Measurements from ENCODE around the gene TBC1D2. TPM values are rescaled to one million over a fixed set of nuclear protein-coding genes. Genes with fewer than 3 reads are reported as not detected.

The TBC1D2 gene
- total RNA-seq, 1 donor from 2014 or later, result 8.6 TPM

GRCh38 chr9:98219794-98220370, 35.6 kb downstream of the TBC1D2 start:
- no peak for DNase-seq (ENCODE audit: extremely low read depth, low read depth, low spot score)

GRCh38 chr9:98219364-98219716, 36.1 kb downstream of the TBC1D2 start:
- no peak for DNase-seq (ENCODE audit: extremely low read depth, low read depth, low spot score)

- DNase-seq (ENCODE audit: extremely low read depth, low read depth, low spot score), result no peak
Observed at GRCh38 chr9:98218562-98219363, 36.7 kb downstream of the TBC1D2 start.

DNA sequence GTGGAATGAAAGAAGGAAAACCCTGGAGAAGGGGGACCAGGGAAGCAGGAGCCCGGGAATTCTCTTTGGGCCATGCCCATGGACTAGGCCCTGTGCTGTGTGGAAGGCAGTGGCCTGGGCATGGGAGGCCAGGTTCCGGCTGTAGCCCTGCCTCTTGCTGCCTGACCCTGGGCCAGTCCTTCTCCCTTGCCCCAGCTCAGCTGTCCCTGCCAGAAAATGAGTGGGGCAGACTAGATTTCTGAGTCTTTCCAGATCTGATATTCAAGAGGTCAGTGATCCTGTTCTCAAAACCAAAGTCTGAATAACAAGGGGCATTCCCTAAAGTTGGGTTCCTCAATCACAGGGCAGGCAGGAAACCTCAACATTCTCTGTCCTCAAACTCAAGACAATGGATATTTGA, 38.2 kb downstream of the TBC1D2 start:
- no peak for DNase-seq (ENCODE audit: extremely low read depth, low read depth, low spot score)

DNA sequence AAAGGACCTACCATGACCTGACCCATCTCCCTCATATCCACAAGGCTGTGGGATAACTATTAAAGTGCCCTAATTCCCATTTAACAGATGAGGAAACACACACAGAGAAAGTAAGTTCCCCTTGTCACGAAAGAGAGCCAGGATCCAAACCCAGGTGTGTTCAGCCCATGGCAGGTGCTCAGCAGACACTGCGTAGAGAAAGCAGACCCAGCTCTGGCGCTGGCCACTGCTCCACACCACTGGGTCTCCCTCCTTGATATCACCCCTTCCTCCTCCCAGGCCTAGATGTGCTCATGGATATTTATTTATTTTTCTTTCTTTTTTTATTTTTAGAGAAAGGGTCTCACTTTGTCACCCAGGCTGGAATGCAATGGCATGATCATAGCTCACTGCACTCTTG, 39.1 kb downstream of the TBC1D2 start:
- no peak for DNase-seq (ENCODE audit: extremely low read depth, low read depth, low spot score)

GRCh38 chr9:98215821-98216220, 39.6 kb downstream of the TBC1D2 start:
- DNase-seq (ENCODE audit: extremely low read depth, low read depth, low spot score), result no peak

DNA sequence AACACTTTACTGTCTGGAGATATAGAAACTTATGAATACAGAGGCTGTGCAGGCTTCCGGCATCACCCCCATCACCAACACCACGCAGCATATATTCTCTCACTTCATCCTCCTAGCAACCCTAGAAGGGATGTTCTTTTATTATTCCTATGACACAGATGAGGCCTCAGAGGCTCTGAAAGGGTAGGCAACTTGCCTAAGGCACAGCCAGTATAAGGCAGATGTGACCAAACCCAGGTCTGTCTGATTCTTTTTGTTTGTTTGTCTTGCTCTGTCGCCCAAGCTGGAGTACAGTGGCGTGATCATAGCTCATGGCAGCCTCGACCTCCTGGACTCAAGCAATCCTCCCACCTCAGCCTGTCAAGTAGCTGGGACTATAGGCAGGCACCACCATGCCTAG, 40.2 kb downstream of the TBC1D2 start:
- no peak for DNase-seq (ENCODE audit: extremely low read depth, low read depth, low spot score)

DNA sequence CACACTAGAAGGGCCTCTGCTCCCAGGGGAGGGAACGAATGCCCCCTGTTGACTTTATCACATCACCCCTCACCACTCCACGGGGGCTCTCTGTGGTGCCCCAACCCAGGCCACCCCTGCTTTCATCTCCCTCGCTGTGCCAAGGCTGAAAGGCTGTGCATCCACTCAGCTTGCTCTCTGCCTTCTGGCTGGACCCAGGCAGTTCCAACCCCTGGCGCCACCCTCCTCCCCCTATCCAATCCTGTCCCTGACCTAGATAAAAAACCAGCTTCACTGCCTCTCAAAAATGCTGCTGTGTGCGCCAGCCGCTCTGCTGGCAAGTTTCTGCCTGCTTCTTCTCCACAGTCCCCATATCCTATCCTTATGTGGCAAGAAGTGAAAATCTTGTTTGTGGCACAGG, 40.6 kb downstream of the TBC1D2 start:
- DNase-seq (ENCODE audit: extremely low read depth, low read depth, low spot score), result no peak

DNA sequence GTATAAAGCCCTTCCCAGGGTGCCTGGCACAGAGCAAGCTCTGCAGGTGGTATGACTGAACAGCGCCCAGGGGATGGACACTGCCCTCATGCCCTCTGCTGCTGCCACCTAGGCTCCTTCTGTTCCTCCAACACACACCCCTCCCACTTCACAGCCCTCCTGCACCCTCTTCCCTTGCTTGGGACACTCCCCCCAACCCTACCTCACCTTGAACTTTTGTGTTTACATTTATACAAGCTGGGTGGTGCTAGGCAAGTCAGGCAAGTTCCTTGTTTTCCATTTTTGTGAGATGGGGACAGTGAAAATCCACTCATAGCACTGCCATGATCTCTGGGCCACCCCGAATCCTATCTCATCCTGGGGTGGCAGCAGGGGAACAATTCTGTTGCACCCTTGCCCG, 44.2 kb downstream of the TBC1D2 start:
- no peak for DNase-seq (ENCODE audit: extremely low read depth, low read depth, low spot score)

GRCh38 chr9:98210435-98210834, 45.0 kb downstream of the TBC1D2 start:
- DNase-seq (ENCODE audit: extremely low read depth, low read depth, low spot score), result no peak

DNA sequence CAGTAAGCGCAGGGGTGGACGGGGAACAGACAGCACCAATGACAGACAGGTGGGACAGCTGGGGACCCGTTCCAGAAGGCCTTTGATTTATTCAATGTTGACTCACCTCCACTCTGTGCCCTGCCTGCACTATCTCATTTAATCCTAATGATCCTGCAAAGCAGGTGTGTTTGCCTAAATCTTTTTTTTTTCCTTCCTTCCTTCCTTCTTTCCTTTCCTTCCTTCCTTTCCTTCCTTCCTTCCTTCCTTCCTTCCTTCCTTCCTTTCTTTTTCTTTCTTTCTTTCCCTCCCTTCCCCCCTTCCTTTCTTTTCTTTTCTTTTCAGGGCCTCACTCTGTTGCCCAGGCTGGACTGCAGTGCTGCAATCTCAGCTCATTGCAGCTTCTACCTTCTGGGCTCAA, 45.9 kb downstream of the TBC1D2 start:
- DNase-seq (ENCODE audit: extremely low read depth, low read depth, low spot score), result no peak

GRCh38 chr9:98208635-98209034, 46.8 kb downstream of the TBC1D2 start:
- no peak for DNase-seq (ENCODE audit: extremely low read depth, low read depth, low spot score)

- no peak for DNase-seq (ENCODE audit: extremely low read depth, low read depth, low spot score)
Observed at GRCh38 chr9:98207606-98208005, 47.8 kb downstream of the TBC1D2 start.

DNA sequence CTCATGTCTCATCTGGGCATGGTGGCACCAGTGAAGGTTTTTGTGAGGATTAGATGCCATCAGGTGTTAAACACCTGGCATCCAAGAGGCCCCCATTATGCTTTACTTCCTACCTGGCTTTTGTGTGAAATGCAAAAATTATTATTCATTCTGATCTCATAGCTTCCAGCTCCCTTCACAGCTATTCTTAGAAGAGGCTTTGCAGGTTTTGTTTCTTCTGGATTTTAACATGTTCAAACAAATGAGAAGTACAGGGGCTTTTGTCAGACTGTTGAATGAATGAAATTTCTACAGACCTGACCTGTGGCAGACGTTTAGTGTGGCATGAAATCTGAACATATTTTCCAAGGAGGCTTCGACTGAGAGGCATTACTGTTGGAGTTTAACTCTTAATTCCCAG, 48.7 kb downstream of the TBC1D2 start:
- no peak for DNase-seq (ENCODE audit: extremely low read depth, low read depth, low spot score)

- DNase-seq (ENCODE audit: extremely low read depth, low read depth, low spot score), result no peak
Observed at GRCh38 chr9:98204692-98205091, 50.8 kb downstream of the TBC1D2 start.

DNA sequence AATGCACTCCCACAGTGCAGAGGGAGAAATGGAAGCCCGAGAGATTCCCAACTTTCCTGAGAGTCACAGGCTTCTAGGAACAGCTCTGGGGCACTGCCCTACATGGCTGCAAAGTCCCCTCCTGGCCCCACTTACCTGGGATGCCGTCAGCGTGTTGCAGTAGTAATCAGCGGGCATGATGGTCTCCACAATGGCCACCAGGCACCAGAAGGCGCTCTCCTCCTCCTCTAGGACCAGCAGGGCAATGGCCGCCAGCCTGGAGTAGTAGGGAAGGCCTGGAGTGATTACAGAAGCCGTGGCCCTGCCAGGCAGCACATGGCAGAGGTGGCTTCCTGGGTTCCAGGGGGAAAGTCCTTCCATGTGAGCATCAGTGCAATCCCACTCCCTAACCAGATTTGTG, 52.3 kb downstream of the TBC1D2 start:
- no peak for DNase-seq (ENCODE audit: extremely low read depth, low read depth, low spot score)

- no peak for DNase-seq (ENCODE audit: extremely low read depth, low read depth, low spot score)
Observed at GRCh38 chr9:98202252-98202651, 53.2 kb downstream of the TBC1D2 start.

DNA sequence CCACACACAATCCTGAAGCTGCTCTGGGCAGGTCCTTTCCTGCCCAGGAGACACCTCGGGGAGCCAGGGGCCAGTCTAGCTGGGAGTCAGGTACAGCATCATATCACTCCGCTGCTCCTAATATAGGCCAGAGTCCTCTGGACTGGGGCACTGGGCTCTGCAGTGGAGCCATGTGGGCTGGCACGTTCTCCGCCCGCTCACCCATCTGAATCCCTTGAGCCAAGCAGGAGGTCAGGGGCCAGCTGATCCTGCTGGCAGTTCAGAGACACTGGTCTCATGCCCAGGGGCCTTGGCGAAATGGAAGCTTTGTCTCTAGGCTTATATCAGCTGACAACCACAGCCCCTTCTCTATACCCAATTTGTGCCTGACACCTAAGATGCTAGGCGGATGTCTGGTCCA, 53.7 kb downstream of the TBC1D2 start:
- no peak for DNase-seq (ENCODE audit: extremely low read depth, low read depth, low spot score)

GRCh38 chr9:98201102-98201501, 54.3 kb downstream of the TBC1D2 start:
- DNase-seq (ENCODE audit: extremely low read depth, low read depth, low spot score), result no peak

- DNase-seq (ENCODE audit: extremely low read depth, low read depth, low spot score), result no peak
Observed at GRCh38 chr9:98199388-98200033, 55.9 kb downstream of the TBC1D2 start.

- no peak for DNase-seq (ENCODE audit: extremely low read depth, low read depth, low spot score)
Observed at GRCh38 chr9:98195671-98196070, 59.8 kb downstream of the TBC1D2 start.

DNA sequence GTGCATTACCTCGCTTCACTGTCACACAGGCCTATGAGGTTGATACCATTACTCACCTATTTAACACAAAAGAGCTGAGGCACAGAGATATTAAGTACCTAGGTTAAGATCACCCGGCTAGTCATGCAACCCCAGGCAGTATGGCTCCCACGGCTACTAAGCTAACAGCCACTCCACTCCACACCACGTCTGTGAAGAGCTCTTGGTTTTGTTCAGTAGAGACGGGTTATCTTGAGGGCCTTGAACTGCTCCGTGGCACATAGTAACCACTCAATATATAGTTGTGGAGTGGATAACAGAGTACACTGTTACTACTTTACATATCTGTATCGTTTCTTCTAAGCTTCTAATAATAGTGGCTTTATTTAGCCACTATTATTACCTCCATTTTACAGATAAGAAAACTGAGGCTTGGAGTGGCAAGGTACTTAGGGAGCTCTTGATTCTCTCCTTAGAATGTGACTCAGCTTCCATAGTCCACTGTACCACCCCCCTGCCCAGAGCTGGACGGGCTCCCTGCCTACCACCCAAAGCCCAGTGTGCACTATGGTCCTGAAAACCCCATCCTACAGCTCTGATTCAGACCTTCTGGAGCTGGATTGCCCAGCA, 62.0 kb downstream of the TBC1D2 start:
- no peak for DNase-seq (ENCODE audit: extremely low read depth, low read depth, low spot score)

Data from glomerular endothelial cell (primary cell).